Measurements from ENCODE around the gene TBCB.
"Not testable (repeated sequence)": the region's sequence is repeated elsewhere in the genome, so short reads cannot be mapped to it uniquely, and the experiment has no call there.

The TBCB gene

DNA sequence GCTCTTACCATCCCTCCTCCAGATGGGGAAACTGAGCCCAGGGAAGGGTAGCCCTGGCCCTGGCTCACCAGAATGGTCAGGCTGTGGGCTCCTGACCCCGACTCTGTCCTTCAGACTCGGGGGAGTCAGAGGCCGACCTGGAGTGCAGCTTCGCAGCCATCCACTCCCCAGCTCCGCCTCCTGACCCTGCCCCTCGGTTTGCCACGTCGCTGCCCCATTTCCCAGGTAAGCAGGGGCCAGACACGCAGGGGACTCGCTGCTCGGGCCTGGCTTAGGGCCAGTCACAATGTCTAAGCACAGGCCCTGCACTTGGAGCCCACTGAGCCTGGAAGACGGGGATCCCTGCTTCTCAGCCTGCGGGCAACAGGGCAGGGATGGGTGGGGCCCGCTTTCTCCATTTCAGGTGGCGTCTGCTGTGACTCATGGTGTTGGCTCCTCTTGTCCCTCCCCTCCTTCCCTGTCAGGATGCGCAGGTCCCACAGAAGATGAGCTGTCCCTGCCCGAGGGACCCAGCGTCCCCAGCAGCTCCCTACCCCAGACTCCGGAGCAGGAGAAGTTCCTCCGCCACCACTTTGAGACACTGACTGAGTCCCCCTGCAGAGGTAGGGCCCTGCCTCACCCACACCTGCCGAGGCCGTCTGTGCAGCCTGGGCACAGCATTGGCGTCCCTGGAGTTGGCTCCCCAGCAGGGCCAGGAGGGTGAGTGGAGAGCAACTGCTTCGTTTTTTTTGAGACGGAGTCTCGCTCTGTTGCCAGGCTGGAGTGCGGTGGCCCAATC lies 13.5 kb upstream of the TBCB start:
- in situ Hi-C loops (cut with MboI; ENCODE audit: low sequenced_read_pairs): no loop called here

DNA sequence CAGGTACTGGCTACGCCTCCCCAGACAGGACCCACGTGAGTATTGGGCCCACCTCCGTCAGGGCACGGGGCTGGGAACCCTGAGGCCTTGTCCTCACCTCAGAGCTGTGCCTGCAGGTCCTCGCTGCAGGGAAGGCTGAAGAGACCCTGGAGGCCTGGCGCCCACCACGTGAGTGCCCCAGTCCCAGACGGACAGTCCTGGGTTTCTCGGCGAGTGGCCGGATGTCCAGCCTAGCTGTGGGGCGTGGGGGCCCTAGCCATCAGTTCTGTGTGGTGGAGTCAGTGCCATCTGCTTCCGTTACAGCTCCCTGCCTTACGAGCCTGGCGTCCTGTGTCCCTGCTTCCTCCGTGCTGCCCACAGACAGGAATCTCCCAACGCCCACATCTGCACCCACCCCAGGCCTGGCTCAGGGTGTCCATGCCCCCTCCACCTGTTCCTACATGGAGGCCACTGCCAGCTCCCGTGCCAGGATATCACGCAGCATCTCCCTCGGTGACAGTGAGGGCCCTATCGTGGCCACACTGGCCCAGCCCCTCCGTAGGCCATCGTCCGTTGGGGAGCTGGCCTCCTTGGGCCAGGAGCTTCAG lies 12.1 kb upstream of the TBCB start:
- in situ Hi-C loops (cut with MboI; ENCODE audit: low sequenced_read_pairs): no loop called here

DNA sequence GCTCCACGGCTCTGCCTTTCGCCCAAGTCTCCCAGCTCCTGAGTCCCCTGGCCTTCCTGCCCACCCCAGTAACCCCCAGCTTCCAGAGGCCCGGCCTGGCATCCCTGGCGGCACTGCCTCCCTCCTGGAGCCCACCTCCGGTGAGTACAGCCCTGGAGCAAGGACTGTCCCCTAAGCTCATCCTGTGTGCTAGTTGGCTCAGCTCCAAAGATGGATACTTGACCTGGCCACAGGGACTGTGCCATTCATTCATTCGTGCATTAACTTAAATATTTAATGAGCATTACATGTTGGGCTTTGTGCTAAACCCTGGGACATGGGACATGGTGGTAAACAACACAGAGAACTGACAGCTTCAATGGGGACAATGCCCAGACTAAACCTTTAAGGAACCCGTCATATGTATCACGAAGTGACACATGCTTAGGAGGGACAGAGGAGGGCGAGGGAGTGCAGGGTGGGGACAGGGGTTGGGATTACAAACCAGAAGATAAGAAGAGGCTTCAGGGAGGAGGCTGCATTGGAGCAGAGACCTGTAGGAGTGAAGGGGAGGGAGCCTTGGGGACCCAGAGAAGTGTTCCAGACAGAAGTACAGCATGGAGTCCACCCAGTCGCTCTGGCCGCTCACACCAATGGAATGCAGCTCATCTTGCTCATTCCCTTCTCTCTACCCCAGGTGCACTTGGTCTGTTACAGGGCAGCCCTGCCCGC lies 11.3 kb upstream of the TBCB start:
- in situ Hi-C loops (cut with MboI; ENCODE audit: low sequenced_read_pairs): no loop called here

DNA sequence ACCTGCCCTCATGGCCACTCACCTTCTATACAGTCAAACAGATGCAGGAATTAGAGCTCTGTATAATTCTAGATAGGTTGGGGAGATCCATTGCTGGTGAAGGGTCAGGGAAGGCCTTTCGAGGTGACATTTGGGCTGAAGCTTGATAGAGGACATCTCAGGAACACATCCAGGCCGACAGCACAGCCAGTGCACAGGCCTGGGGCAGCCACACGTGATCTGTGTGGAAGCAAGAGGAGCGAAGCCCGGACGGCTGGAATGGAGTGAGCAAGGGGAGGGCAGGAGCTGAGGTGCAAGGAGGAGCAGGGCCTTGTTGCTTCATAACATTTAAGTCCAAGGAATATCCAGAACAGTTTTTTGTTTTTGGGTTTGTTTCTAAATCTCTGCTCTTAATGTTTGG lies 8.8 kb upstream of the TBCB start:
- in situ Hi-C loops (cut with MboI; ENCODE audit: low sequenced_read_pairs): no loop called here

DNA sequence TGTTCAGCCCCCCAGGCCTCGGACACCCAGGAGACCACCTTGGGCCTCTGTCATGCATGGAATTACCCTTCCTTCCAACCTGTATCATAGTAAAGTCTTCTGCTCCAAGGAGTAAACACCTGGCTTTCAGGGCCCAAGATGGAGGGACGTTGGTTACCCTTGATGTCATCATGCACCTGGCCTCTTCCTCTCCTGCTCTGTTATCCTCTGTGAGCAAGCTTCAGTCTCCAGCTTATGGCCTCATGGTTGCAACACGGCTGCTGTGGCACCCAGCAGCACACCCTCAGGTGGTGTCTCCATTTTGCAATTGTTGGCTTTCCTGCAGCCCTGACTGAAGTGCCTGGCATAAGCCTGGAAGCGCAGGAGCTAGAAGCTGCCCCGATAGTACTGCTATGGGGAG lies 8.3 kb upstream of the TBCB start:
- in situ Hi-C loops (cut with MboI; ENCODE audit: low sequenced_read_pairs): no loop called here

DNA sequence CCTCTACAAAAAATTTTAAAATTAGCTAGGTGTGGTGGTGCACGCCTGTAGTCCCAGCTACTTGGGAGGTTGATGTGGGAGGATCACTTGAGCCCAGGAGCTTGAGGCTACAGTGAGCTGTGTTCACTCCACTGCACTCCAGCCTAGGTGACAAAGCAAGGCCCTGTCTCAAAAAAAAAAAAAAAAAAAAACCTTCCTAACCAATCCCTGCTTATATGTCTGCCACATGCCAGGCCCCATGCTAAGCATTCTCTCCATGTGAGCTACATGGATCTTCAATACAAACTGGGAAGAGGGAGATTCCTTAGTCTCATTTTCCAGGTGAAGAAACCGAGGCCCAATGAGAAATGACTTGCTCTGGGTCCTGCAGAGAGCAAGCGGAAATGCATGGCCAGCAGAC lies 6.6 kb upstream of the TBCB start:
- in situ Hi-C loops (cut with MboI; ENCODE audit: low sequenced_read_pairs): no loop called here

DNA sequence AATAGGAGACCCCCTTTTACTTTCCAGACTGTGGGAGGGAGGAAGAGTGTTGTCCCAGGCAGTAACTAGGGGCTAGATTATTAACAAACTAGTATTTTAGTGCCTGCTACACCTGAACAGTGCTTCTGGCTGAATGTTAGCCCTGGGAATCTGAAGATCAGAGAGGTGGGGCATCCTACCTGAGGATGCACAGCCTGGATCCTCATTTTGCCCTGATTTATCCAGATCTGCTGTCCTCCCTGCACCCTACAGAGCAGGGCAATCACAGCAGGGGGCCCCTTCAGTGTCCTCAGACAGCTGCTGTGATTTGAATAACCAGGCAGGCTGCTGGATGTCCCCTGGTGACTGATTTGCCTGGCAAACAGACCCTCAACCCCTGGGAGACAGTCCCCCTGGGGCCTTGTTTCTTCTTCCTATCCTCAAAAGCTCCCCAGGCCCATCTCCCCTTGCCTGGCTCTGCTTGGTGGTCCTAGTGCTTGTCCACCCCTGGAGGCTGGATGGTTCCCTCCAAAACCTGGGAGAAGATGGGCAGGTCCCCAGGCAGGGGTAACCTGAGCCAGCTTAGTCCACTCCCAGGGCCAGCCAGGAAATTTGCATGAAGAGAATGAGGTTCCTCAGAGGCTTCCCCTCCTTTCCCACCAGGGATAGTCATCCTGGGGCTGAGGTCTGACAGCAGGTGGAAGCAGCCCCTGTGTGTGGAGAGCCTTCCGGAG lies 4.6 kb upstream of the TBCB start, which contains the start of gene OVOL3:
Gene OVOL3 (plus strand): TSS at position 657 of the 713 bp plus-strand sequence. CDS start 60 bp downstream, outside the sequence.
- in situ Hi-C loops (cut with MboI; ENCODE audit: low sequenced_read_pairs): no loop called here

DNA sequence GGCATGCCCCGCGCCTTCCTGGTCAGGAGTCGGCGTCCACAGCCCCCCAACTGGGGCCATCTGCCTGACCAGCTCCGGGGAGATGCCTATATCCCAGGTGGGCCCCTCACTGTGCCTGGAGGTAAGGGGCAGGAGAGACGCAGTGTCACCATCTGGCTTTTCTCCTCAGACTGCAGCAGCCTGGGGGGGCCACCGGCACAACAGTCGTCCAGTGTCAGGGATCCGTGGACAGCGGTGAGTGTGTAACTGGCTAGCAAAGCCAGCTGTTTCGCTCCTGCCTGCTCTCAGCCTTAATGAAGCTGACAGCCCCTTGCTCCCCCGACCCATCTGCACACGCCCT lies 4.1 kb upstream of the TBCB start:
- in situ Hi-C loops (cut with MboI; ENCODE audit: low sequenced_read_pairs): no loop called here

DNA sequence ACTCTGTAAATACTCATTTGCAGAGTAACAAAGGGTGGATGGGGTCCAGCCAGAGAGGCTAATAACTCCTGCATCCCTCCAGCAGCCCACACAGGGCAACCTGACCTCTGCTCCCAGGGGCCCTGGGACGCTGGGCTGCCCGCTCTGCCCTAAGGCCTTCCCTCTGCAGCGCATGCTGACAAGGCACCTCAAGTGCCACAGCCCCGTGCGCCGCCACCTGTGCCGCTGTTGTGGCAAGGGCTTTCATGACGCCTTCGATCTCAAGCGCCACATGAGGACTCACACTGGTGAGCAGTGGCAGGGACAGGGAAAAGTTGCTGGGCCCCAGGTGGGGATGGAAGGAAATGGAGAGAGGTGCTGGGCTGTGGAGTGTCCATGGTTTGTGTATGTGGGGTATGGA lies 2.6 kb upstream of the TBCB start:
- in situ Hi-C loops (cut with MboI; ENCODE audit: low sequenced_read_pairs): no loop called here

DNA sequence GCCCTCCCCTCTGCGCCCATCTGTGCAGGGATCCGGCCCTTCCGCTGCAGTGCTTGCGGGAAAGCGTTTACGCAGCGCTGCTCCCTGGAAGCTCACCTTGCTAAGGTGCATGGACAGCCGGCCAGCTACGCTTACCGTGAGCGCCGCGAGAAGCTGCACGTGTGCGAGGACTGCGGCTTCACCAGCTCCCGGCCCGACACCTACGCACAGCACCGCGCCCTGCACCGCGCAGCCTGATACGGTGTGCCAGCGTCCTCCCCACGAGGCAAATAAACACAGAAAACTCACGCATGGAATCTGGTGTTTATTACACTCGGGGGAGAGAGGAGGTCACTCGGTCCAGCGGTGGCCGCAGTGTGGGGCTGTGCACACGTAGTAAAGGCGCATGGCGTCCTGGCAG lies 1.8 kb upstream of the TBCB start:
- in situ Hi-C loops (cut with MboI; ENCODE audit: low sequenced_read_pairs): no loop called here

DNA sequence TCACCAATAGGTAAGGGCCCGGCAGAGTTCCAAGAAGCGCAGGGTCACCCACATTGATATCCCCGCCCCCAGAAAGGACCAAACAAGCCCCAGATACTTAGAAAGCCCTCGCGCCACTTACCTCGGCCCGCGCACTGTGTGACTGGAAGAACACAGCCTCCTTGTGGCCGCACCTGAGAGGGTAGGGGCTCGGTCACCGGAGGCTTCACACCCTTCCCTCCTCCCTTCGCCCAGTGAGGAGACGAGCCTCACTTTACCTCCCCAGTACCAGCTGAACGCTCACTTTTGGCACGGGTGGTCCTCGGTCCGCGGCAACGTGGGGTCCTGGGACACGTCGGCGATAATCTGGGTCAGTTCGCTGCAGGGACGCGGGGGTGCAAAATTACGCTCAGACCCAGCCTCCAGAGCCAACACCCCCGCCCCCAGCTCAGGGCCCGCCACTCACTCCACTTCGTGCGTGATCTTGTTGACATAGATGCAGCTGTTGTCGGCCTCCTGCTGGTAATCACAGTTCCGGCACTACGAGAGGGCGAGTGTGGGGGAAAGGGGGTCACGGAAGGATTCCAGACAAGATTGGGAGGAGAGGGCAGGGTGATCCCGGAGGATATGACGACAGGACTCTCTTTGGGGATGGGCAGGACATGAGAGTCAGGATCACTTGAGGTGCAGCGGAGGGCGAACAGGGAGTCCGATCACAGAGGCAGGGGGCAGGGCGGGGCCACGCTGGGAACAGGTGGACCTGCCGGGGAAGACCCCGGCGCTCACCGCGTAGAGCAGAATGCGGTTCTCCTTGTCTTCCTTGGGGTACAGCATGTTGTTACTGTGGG lies 1.2 kb upstream of the TBCB start:
- in situ Hi-C loops (cut with MboI; ENCODE audit: low sequenced_read_pairs): no loop called here

DNA sequence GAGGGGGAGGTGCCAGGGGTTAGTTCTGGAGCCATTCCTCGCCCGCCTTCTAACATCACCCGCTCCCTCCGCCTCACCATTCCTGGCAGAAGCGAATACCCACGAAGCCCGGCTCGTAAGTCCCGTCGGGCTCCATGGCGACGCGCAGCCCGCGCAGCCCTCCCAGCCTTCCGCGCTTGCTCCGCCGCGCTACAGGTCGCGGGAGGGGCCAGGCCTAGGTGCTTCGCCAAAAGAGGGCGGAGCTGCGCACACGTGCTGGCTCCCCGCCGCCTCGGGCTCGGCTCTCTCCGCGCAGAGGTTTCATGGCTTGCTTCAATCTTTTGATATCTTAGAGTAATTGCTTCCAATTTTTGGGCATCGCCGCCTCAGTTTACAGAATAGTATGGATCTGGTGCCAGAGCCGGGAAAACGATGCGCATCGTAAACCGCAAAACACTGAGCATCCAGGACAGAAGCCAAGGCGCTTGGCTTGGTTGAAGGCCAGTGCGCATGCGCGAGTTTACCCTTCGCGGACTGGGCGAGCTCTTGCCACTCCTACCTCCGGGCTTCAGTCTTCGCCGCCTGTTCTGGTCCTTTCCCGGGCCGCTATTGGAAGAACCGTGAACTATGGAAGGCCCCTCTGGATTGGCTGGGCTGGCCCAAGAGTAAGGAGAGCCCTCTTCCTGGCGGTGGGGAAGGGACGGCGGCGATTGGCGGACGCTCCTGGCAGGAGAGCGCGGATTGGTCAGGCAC lies 381 bp upstream of the TBCB start, which contains the start of gene POLR2I:
Gene POLR2I (minus strand): TSS at position 155 of the 732 bp plus-strand sequence. CDS start 19 bp downstream, at position 136.
- in situ Hi-C loops (cut with MboI; ENCODE audit: low sequenced_read_pairs): no loop called here

DNA sequence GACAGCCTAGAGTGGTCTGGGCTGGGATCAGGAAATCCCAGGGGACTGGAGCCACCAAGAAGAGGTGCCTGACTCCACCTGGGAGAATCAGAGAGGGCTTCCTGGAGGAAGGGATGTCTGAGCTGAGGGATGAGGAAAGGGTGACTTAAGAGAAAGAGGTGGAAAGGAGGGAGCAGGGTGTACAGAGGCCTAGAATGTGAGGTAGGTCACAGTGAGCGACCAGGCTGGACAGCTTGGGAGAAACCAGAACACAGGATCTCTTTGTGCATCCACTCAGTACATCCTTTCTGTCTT lies 1.0 kb downstream of the TBCB start:
- in situ Hi-C loops (cut with MboI; ENCODE audit: low sequenced_read_pairs): no loop called here

DNA sequence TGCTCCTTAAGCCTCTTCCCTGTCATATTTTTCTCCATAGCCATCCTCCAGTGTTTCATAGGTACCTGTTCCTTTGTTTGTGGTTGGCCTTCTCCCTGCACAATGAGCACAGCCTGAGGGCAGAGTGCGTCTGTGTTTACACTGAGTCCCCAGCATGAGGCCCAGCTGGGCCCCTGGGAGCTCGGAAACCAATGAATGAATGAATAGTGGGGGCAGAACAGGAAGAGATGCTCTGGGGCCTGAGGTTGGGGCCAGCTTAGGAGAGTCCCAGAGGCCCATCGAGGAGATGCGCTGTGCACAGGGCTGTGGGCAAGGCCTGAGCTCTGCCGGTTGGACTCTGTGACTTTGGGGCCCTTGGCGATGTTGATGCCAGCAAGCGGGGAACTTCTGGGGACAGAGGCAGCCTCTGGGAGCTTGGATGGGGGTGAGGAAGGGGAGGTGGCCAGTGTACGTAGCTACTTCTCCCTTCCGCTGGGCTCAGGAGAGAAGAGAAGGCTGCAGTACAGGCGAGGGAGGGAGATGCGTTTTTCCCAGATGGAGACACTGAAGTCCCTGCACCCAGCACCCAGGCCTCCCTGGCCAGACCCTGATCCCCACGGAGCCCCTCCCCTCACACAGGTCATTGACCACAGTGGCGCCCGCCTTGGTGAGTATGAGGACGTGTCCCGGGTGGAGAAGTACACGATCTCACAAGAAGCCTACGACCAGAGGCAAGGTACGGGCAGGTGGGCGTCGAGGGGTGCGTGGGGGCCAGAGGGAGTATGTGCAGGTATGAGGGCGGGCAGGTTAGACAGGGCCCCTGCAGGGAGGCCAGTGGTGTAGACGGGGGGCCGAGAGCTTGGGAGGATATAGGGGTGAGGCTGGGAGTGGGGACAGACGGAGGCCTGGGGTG lies 5.1 kb downstream of the TBCB start:
- in situ Hi-C loops (cut with MboI; ENCODE audit: low sequenced_read_pairs): no loop called here

DNA sequence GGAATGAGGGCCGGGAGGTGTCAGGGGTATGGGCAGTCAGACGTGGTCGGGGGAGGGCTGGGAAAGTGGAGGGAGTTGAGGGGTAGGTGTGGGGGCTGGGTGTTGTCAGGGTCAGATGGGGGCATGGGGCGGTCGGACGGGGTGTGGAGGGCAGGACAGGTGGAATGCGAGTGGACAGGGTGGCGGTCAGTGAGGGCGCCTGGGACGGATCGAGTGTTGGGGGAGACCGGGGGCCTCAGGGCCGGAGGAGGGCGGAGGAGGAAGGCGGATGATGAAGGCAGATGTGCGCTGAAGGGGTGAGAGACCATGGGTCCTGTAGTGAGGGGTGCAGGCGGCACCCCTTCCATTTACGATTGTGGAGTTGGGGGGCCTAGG lies 5.7 kb downstream of the TBCB start:
- in situ Hi-C loops (cut with MboI; ENCODE audit: low sequenced_read_pairs): no loop called here

DNA sequence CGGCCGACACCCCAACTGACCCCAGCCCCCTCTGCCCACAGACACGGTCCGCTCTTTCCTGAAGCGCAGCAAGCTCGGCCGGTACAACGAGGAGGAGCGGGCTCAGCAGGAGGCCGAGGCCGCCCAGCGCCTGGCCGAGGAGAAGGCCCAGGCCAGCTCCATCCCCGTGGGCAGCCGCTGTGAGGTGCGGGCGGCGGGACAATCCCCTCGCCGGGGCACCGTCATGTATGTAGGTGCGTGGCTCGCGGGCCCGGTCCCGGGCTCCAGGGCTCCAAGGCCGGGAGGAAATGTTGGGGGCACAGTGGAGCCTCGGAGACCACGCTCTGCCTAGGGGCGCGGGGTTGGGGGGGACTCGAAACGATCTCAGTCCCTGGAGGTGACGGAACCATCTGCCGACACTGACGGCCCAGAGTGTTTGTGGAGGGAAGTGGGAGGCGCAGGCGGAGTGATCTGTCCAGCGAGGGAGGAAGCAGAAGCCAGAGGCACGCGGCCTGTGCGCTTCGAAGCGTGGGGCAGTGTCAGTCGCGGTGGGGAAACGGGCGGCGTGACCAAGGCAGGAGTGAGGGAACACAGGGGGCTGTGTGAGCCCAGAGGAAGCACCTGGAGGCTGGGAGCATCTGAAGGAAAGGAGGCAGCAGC lies 6.3 kb downstream of the TBCB start:
- in situ Hi-C loops (cut with MboI; ENCODE audit: low sequenced_read_pairs): no loop called here

DNA sequence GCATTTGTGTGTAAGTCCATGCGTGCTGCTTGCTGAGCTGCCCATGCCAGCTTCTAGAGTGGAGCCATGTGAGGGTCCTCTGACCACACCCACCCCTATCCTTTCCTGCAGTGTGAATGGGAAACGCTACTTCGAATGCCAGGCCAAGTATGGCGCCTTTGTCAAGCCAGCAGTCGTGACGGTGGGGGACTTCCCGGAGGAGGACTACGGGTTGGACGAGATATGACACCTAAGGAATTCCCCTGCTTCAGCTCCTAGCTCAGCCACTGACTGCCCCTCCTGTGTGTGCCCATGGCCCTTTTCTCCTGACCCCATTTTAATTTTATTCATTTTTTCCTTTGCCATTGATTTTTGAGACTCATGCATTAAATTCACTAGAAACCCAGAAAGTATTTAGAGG lies 10.3 kb downstream of the TBCB start:
- in situ Hi-C loops (cut with MboI; ENCODE audit: low sequenced_read_pairs): no loop called here

DNA sequence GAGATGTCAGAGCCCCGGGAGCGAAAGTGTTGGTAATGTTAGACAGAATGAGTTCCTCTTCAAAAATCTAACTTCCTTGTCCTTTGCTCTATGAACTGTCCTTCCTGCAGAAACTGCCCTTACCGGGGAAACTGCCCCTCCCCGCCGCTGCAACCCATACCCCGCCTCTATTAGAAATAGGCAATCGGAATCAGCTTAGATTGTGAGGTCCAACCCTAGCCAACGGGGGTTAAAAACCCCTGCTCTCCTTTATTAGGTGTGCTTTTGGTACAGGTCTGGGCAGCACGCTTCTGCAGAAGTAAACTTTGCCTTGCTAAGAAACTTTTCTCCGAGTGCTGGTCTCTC lies 13.1 kb downstream of the TBCB start:
- in situ Hi-C loops (cut with MboI; ENCODE audit: low sequenced_read_pairs): no loop called here

DNA sequence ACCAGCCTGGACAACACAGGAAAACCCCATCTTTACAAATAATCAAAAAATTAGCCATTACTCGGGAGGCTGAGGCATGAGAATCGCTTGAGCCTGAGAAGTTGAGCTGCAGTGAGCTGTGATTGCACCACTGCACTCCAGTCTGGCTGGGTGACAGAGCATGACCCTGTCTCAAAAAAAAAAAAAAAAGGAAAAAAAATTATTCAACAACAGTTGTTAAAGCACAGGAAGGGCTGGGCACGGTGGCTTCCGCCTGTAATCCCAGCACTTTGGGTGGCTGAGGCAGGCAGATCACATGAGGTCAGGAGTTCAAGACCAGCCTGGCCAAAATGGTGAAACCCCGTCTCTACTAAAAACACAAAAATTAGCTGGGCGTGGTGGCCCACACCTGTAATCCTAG lies 16.0 kb downstream of the TBCB start:
- in situ Hi-C loops (cut with MboI; ENCODE audit: low sequenced_read_pairs): not testable (repeated sequence)

Data from HL-60/S4 treated with phorbol 12-myristate 13-acetate at 8.2 ng/mL for 4 days and 3 days (cell line).